H9 (cell line): Measurements from ENCODE around the gene C5orf58. TPM values are rescaled to one million over a fixed set of nuclear protein-coding genes. Genes with fewer than 3 reads are reported as not detected.
A peak's percentile ranks its signal among the peaks of the same experiment; 100 is the strongest.

ENCODE experiments used
- DNase-seq: peaks from one replicate; pipeline ENCODE4 v3.0.0-alpha.2; 2017
- H2AFZ ChIP-seq: one replicate; pipeline ENCODE4 v1.6.1; 2013; ENCODE audit warnings: mild to moderate bottlenecking, low read length, control low read depth, moderate library complexity
- H2AK5ac ChIP-seq: 2 replicates; pipeline ENCODE4 v1.6.1; 2013; ENCODE audit warnings: low read length, control low read depth, mixed read lengths; ENCODE audit not compliant: insufficient read length
- H2BK120ac ChIP-seq: one replicate; pipeline ENCODE4 v1.6.1; 2013; ENCODE audit warnings: low read depth, mild to moderate bottlenecking, low read length, control low read depth, inconsistent platforms; ENCODE audit not compliant: poor library complexity, severe bottlenecking
- H2BK12ac ChIP-seq: 2 replicates; pipeline ENCODE4 v1.6.1; 2013; ENCODE audit warnings: low read length, control low read depth, mixed read lengths, low read depth; ENCODE audit not compliant: insufficient read length
- H2BK15ac ChIP-seq: 2 replicates; pipeline ENCODE4 v1.6.1; 2013; ENCODE audit warnings: low read depth, low read length, control low read depth
- H2BK20ac ChIP-seq: one replicate; pipeline ENCODE4 v1.6.1; 2013; ENCODE audit warnings: low read depth, mild to moderate bottlenecking, low read length, control low read depth, inconsistent platforms; ENCODE audit not compliant: poor library complexity, severe bottlenecking
- H2BK5ac ChIP-seq: 2 replicates; pipeline ENCODE4 v1.6.1; 2013; ENCODE audit warnings: low read length, control low read depth, mixed read lengths; ENCODE audit not compliant: insufficient read length
- H3K14ac ChIP-seq: 2 replicates; pipeline ENCODE4 v1.6.1; 2013; ENCODE audit warnings: low read length, control low read depth; ENCODE audit not compliant: insufficient read depth
- H3K18ac ChIP-seq: 2 replicates; pipeline ENCODE4 v1.6.1; 2013; ENCODE audit warnings: low read depth, mild to moderate bottlenecking, mixed read lengths, low read length, control low read depth; ENCODE audit not compliant: insufficient read length
- H3K23ac ChIP-seq: 2 replicates; pipeline ENCODE4 v1.6.1; 2013; ENCODE audit warnings: low read length, control low read depth, mixed read lengths, low read depth; ENCODE audit not compliant: insufficient read length
- H3K23me2 ChIP-seq: 2 replicates; pipeline ENCODE4 v1.6.1; 2013; ENCODE audit warnings: low read depth, mild to moderate bottlenecking, mixed read lengths, low read length, control low read depth; ENCODE audit not compliant: insufficient read length, poor library complexity, severe bottlenecking
- H3K27ac ChIP-seq: 2 replicates; pipeline ENCODE4 v1.5.1; 2013; ENCODE audit warnings: low read length, control low read depth, mixed read lengths, low read depth; ENCODE audit not compliant: insufficient read length
- H3K27me3 ChIP-seq: 2 replicates; pipeline ENCODE4 v1.6.1; 2013; ENCODE audit warnings: low read length, control low read depth, inconsistent platforms; ENCODE audit not compliant: insufficient read depth
- H3K4ac ChIP-seq: 2 replicates; pipeline ENCODE4 v1.6.1; 2013; ENCODE audit warnings: low read depth, mild to moderate bottlenecking, control low read depth, inconsistent platforms, low read length, moderate library complexity
- H3K4me1 ChIP-seq: 2 replicates; pipeline ENCODE4 v1.6.1; 2013; ENCODE audit warnings: low read length, control low read depth, inconsistent platforms; ENCODE audit not compliant: insufficient read depth
- H3K4me2 ChIP-seq: 2 replicates; pipeline ENCODE4 v1.6.1; 2013; ENCODE audit warnings: low read length, control low read depth, mixed read lengths; ENCODE audit not compliant: insufficient read length, insufficient read depth
- H3K56ac ChIP-seq: 2 replicates; pipeline ENCODE4 v1.6.1; 2013; ENCODE audit warnings: low read depth, mild to moderate bottlenecking, mixed read lengths, low read length, control low read depth; ENCODE audit not compliant: insufficient read length
- H3K79me1 ChIP-seq: 2 replicates; pipeline ENCODE4 v1.6.1; 2013; ENCODE audit warnings: low read depth, mild to moderate bottlenecking, moderate library complexity, low read length, control low read depth, inconsistent platforms; ENCODE audit not compliant: insufficient read depth, poor library complexity, severe bottlenecking
- H3K79me2 ChIP-seq: 2 replicates; pipeline ENCODE4 v1.6.1; 2013; ENCODE audit warnings: low read length, control low read depth, inconsistent platforms; ENCODE audit not compliant: insufficient read depth
- H3K9ac ChIP-seq: 2 replicates; pipeline ENCODE4 v1.6.1; 2013; ENCODE audit warnings: low read length, control low read depth, mixed read lengths; ENCODE audit not compliant: insufficient read length; ENCODE audit errors: extremely low read depth
- H3K9me3 ChIP-seq: one replicate; pipeline ENCODE4 v1.6.1; 2013; ENCODE audit warnings: low read depth, low read length, inconsistent platforms; ENCODE audit not compliant: control insufficient read depth
- H3T11ph ChIP-seq: one replicate; pipeline ENCODE4 v1.6.1; 2013; ENCODE audit warnings: mild to moderate bottlenecking, low read length, control low read depth, inconsistent platforms
- H4K20me1 ChIP-seq: one replicate; pipeline ENCODE4 v1.6.1; 2013; ENCODE audit not compliant: control insufficient read depth, insufficient read length, insufficient read depth
- H4K5ac ChIP-seq: 2 replicates; pipeline ENCODE4 v1.6.1; 2013; ENCODE audit warnings: low read depth, mild to moderate bottlenecking, mixed read lengths, low read length, control low read depth; ENCODE audit not compliant: insufficient read length
- H4K8ac ChIP-seq: replicated peaks from 2 replicates; pipeline ENCODE4 v1.6.1; 2013; ENCODE audit warnings: low read length, control low read depth, mixed read lengths, low read depth; ENCODE audit not compliant: insufficient read length
- H4K91ac ChIP-seq: 2 replicates; pipeline ENCODE4 v1.6.1; 2013; ENCODE audit warnings: low read depth, mild to moderate bottlenecking, moderate library complexity, mixed read lengths, low read length, control low read depth; ENCODE audit not compliant: insufficient read length
- H3K27ac Mint-ChIP-seq, 3 experiments: 2 replicates in 2 of 3; 3 replicates in 1 of 3; pipeline ENCODE4 v1.8.0; 2020 to 2021; ENCODE audit warnings: mixed read lengths in 3 of 3, mild to moderate bottlenecking in 1 of 3, moderate library complexity in 1 of 3
- H3K27me3 Mint-ChIP-seq: 2 replicates; pipeline ENCODE4 v1.8.0; 2021; ENCODE audit warnings: low read depth, mild to moderate bottlenecking, moderate library complexity, mixed read lengths
- H3K36me3 Mint-ChIP-seq, 3 experiments: 2 replicates in 2 of 3; 3 replicates in 1 of 3; pipeline ENCODE4 v1.8.0; 2020 to 2021; ENCODE audit warnings: low read depth in 3 of 3, mixed read lengths in 3 of 3; ENCODE audit not compliant: insufficient read depth in 1 of 3
- H3K4me1 Mint-ChIP-seq, 2 experiments: 2 replicates each; pipeline ENCODE4 v1.8.0; 2020; ENCODE audit warnings: mixed read lengths in 2 of 2
- H3K4me3 Mint-ChIP-seq, 2 experiments: 2 replicates in 1 of 2; 3 replicates in 1 of 2; pipeline ENCODE4 v1.8.0; 2020 to 2021; ENCODE audit warnings: mild to moderate bottlenecking in 2 of 2, mixed read lengths in 2 of 2, moderate library complexity in 1 of 2
- H3K9me3 Mint-ChIP-seq, 2 experiments: 2 replicates in 1 of 2; 3 replicates in 1 of 2; pipeline ENCODE4 v1.8.0; 2020; ENCODE audit warnings: mild to moderate bottlenecking in 2 of 2, mixed read lengths in 2 of 2, moderate library complexity in 1 of 2
- WGBS: extraction: QIAGEN DNeasy Blood & Tissue Kit; methylation state at CpG from one replicate; pipeline ENCODE4 v1.1.7; 2013; ENCODE audit warnings: missing lambda C conversion rate, low lambda C conversion rate, mixed read lengths; ENCODE audit not compliant: insufficient read length; ENCODE audit errors: extremely low coverage; 5-methylcytosine and 5-hydroxymethylcytosine counted together
- total RNA-seq: library from RNA; stranded (reverse); gene quantifications from 2 replicates; pipeline ENCODE4 v1.2.1, GENCODE V29; 2021
- TF ChIP-seq, protein P1 (sequence below): fragments of 200-600 bp; sonication (generic); conservative IDR thresholded peaks from 3 replicates; pipeline ENCODE4 v1.8.0; 2021; ENCODE audit warnings: antibody characterized with exemption, mild to moderate bottlenecking

C5orf58 gene
- total RNA-seq, 1 experiment from 2014 or later: 0.90 TPM

DNA sequence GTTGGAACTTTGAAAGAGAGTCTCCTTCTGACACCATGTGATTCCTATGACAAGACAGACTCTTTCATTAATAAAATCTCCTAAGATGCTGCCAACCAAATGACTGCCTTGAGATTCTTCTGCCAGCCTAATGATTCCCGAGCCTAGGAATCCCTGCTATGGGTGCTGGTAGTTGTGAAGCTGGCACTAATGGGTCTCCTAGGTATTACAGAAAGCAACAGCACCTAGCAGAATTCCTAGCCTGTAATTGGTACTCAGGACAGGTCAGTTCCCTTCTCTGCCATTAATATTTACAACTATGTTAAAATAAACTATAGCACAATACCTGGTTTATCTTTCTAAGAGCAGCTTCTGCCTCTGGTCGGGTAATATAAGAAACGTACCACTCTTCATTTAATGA is 19.3 kb downstream of the C5orf58 start:
- no peak overlapping the region for H3K23ac ChIP-seq
- H3K27me3 ChIP-seq: no peaks in the 10 kb centered on the region
- no peaks in the 10 kb centered on the region for H3K79me1 ChIP-seq
- no peak overlapping the region for H2BK120ac ChIP-seq
- no peaks in the 10 kb centered on the region for H3K79me2 ChIP-seq
- Mint-ChIP-seq H3K4me1 (peaks cover 58 to 77% of the 10 kb centered on the region in 2 experiments), H3K36me3 (no peaks in the 10 kb centered on the region), H3K27me3 (peaks cover 2% of the 10 kb centered on the region; the same call in 1 of the 2 replicates), H3K9me3 (no peaks in the 10 kb centered on the region), H3K27ac (peak overlapping the region in 2 of 3 experiments; percentile 36 to 49; a peak in 2 of 7 replicates), H3K4me3 (no peak overlapping the region)
- no peak overlapping the region for H3K14ac ChIP-seq
- no CpG with 5 or more reads among the region's 3 CpGs for WGBS
- no peaks in the 10 kb centered on the region for H3K9me3 ChIP-seq
- TF ChIP-seq, protein P1, sequence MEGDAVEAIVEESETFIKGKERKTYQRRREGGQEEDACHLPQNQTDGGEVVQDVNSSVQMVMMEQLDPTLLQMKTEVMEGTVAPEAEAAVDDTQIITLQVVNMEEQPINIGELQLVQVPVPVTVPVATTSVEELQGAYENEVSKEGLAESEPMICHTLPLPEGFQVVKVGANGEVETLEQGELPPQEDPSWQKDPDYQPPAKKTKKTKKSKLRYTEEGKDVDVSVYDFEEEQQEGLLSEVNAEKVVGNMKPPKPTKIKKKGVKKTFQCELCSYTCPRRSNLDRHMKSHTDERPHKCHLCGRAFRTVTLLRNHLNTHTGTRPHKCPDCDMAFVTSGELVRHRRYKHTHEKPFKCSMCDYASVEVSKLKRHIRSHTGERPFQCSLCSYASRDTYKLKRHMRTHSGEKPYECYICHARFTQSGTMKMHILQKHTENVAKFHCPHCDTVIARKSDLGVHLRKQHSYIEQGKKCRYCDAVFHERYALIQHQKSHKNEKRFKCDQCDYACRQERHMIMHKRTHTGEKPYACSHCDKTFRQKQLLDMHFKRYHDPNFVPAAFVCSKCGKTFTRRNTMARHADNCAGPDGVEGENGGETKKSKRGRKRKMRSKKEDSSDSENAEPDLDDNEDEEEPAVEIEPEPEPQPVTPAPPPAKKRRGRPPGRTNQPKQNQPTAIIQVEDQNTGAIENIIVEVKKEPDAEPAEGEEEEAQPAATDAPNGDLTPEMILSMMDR: no peak
- H4K5ac ChIP-seq: no peak overlapping the region
- no peak overlapping the region for H3K9ac ChIP-seq
- H4K20me1 ChIP-seq: no peaks in the 10 kb centered on the region
- DNase-seq: no peak
- no peak overlapping the region for H2AFZ ChIP-seq
- H3K23me2 ChIP-seq: no peaks in the 10 kb centered on the region
- H3K18ac ChIP-seq: no peak overlapping the region
- no peak overlapping the region for H4K8ac ChIP-seq
- no peak overlapping the region for H4K91ac ChIP-seq
- no peak overlapping the region for H3K56ac ChIP-seq
- H3K4me1 ChIP-seq: peaks cover 8% of the 10 kb centered on the region; the same call in 1 of the 2 replicates
- H2BK5ac ChIP-seq: no peak overlapping the region
- no peak overlapping the region for H2BK15ac ChIP-seq
- no peak overlapping the region for H3K27ac ChIP-seq
- H3K4me2 ChIP-seq: no peak overlapping the region
- H3T11ph ChIP-seq: no peak overlapping the region
- no peak overlapping the region for H2BK12ac ChIP-seq
- H2AK5ac ChIP-seq: no peak overlapping the region
- H3K4ac ChIP-seq: no peak overlapping the region
- H2BK20ac ChIP-seq: no peak overlapping the region
